NCI-H82 treated with DMSO at 0.1 percent for 48 hours (cell line): ENCODE data around the gene EXOC4.

Source experiments
- DNase-seq: peaks from one replicate; lab custom pipeline; 2025; ENCODE audit not compliant: unreplicated experiment; lab: John Stamatoyannopoulos, UW

Gene EXOC4

DNA sequence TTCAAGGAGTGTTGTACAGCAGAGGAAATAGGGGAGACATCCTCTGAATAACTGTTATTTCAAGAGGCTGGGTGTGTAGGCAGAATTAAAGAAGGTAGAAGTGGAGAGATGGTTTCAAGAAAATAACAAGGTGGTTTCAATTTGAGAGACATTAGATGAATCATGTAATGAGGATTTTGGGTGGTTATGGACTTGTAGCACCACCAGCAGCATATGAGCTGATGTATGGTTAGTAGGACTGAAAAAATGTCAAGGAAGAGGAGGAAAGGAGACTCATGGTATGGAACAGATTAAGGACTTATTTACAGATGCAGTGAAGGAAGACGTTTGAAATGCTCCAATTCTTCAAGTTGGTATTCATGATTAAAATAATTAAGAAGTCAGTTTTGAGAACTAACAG is 166.2 kb downstream of the EXOC4 start:
- no peak for DNase-seq

DNA sequence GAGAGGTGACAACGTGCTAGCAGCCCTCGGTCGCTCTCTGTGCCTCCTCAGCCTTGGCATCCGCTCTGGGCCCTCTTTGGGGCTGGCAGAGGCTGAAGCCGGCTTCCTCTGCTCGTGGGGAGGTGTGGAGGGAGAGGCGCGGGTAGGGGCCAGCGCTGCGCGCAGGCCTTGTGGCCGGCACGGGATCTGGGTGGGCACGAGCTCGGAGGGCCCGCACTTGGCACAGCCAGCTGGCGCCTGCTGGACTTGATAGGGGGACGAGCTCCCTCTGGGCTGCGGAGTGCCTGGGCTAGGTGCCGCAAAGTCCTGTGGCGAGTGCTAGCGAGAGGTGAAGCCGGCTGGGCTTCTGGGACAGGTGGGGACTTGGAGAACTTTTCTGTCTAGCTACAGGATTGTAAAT is 170.7 kb downstream of the EXOC4 start:
- no peak for DNase-seq

DNA sequence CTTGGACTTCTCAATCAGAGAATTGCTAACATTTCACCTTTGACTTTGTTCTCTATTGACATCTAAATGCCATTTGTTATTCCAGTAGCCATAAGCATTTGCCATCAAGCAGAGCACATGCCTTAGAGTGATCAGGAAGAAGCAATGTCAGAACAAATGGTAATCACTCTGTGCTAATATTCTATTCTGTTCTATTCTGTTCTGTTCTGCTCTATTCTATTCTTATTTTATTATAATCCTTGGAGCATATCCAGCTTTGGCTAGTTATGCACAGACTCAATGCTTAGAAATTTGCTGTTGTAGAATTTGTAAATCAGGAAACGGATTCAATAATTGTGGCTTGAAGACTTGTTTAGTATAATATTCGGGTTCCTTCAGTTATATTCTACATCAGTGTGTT is 175.4 kb downstream of the EXOC4 start:
- DNase-seq: no peak

DNA sequence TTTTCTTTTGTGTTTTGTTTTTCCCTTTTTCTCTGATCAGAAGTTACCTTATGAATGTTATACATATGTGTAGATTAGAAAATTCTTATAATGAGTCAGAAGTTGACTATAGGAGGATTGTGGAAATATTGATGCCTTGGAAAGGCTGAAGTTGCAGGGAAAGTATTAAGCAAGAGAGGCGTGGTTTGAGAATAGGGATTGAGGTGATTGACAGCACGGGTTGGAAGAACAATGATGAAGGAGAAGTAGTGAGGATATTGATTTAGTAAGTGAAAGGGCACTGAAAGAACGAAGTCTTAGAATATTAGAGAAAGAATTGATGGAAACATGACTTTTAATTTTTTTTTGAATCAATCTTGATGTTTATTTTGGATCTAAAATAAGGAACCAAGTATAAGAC is 176.0 kb downstream of the EXOC4 start:
- no peak for DNase-seq

DNA sequence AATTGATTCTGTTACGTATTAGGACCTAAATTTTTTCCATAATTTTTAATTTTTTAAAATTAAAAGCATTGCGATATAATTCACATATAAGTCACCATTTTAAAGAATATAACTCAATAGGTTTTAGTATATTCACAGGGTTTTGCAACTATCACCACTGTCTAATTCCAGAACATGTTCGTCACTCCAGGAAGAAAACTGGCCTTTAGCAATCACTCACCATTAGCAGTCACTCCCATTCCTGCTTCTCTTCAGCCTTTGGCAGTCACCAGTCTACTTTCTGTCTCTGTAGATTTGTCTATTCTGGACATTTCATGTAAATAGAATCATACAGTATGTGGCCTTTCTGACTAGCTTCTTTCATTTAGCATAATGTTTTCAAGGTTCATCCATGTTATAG is 176.5 kb downstream of the EXOC4 start:
- DNase-seq: no peak

DNA sequence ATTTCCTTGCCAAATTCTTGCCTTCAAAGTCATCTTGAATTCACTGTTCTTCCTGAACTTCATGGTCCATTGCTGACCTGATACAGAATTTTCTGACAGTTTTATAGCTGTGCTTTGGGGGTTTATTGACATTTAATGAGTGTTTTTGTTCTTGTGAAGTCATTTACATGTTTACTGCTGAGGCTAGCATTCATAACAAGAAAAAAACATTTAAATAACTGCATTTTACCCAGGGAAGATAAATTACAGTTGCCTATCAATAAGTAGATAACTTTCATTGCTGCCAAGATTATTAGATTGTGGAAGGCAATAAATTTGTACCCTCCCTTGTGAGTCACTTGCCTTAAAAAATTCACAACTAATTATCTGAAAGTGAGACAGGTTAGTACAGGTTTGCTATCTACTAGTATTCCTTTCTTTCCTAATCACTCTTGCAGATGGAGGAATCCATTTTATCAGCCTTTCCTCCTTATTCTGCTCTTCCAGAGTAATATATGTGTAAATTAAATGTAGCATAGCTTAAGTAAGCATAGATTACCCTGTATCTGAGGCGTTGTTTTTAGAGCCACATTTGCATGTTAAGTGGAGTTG is 178.4 kb downstream of the EXOC4 start:
- DNase-seq: no peak

DNA sequence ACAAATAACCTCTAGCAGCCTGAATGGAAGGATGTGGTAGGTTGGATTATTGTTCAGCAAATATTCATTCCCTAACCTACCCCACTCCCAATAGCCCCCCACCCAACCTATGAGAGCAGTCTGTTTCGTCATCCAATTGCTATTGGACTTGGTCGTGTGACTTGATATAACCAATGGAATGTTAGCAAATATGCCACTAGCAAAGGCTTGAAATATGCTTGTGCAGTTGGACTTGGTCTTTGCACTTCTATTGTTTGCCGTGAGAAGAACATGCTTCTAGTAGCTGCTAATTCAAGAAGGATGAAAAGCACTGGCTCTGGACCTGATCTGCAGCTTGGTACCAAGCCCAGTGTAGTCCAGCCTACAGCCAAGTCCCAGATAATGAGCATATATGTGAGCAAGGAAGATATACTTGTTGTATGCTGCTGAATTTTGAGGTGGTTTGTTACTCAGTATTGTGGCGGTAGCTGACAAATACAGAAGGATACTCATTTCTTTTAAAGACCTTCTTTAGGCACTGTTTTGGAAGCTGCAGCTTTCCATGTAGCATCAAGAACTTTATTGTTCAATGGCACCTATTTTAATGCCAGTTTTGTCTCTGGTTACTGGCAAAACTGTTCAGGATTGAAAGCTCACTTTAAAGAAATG is 180.4 kb downstream of the EXOC4 start:
- DNase-seq: no peak

DNA sequence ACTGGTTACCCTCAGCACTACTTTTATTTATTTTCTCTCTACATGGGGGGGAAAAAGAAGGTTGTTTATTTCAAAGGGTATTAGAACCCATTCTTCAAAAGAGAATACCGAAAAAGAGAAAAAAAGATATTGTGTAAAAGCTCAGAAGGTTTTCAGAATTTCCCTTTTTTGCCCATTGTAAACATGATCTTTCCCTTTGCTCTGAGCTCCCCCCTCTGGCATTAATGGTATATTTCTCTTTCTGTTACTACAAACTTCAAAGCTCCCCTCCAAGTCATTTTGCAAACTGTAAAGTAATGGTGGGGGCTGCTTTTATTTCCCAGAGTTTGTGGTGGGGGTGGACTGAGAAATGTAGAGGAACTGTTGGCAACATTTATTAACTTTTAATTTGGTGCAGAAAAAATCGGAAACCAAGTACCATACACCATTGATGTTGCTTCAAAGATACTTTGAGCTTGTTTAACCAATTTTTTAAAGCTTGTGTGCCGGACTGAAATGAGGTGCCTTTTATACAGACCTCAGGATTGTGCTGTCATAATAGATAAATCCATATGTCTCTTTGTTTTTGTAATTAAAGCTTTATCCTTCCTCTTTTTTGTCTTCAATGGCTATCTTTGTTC is 181.5 kb downstream of the EXOC4 start:
- DNase-seq: no peak

DNA sequence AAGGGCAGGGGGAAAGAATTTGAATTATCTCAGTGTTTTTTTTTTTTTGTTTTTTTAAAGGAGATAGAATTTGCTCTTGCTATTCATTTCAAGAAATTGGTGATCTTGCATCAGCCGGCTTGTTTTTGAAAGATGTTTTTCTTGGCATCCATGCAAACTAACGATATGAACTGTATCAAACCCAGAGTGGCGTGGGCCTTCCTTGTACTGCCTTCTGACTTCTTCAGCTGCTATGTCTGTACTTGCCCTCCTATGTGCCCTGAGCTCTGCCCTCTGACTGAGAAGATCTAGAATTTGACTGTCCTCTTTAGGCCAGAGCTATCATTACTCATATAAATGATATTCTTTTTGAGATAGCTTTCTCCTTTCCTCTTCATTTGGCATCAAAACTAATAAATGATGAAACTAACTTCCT is 183.1 kb downstream of the EXOC4 start:
- DNase-seq: no peak

DNA sequence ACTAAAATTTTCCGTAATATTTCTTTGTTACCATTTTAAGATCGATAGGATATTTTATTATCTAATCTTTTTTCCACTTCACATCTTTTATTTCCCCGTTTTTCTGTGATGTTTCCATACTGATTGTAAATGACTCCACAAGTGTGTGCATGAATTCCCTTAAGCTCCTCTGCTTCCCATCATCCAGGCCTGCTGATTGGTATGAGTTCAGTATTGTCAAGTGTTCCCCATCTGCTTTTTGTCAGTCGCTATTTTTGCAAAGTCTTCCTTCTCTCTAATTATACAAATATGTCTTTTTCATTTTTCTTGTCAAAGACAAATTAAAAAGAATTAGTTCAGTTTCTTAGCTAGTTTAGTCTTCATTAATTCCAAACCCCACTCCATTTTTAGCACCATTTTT is 184.7 kb downstream of the EXOC4 start:
- no peak for DNase-seq

DNA sequence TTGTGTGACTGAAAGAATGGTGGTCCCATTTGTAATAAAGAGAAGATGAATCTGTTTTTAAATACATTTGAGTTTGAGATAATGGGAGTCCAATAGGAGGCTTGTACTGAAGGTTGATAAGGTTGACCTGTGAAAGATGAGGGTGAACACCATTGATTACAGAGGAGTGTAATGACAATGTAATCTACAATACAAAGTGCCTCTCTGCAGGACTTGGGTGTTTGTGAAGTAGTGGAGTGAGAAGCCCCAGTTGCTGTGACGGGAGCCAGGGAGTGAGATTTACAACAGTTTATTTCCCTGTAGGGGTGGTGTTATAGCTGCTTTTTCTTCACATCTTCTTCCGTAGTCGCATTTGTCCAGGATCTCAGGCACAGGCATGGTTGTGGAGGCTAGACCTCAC is 189.9 kb downstream of the EXOC4 start:
- DNase-seq: no peak

DNA sequence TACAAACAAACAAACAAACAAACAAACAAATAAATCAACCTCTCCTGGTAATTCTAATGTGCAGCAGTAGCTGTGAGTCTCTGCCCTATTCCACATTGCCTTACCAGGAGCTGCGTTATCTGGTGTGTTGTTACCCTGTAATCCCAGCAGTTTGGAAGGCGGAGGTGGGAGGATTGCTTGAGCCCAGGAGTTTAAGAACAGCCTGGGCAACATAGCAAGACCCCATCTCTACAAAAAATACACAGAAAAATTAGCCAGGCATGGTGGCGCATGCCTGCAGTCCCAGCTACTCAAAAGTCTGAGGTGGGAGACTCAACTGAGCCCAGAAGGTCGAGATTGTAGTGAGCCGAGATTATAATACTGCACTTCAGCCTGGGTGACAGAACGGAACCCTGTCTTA is 192.7 kb downstream of the EXOC4 start:
- no peak for DNase-seq

DNA sequence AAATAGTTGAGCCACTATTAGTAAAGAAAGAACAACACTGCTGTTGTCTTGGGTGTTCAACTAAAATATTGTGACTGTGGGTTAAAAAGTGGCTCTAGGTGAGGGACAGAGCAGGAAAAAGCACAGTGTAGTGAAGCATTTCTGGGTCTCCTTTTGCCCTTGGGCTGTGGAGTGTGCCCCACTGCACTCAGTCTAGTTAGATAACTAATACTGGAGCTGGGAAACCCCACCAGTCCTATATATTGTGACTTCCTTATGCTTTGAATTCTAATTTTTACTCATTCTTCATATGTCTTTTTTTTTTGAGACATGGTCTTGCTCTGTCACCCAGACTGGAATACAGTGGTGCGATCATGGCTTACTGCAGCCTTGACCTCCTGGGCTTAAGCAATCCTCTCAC is 195.1 kb downstream of the EXOC4 start:
- no peak for DNase-seq

DNA sequence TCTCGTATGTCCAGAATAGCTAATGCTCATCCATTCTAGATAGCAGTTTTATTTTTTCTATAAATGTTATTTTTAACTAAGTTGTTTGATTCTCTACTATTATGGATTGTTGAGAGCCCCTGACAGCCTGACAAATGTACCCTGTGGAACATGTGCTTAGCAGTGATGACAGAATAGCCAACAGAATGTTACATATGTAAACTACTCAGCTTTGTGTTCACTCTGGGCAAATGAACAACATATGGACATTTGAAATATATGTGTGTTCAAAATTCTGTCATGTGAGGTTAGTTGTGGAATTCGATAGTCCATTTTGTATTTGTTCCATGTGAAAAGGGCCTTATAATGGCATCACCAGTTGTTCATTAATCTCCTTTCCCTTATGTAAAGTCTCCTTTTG is 199.7 kb downstream of the EXOC4 start:
- no peak for DNase-seq

DNA sequence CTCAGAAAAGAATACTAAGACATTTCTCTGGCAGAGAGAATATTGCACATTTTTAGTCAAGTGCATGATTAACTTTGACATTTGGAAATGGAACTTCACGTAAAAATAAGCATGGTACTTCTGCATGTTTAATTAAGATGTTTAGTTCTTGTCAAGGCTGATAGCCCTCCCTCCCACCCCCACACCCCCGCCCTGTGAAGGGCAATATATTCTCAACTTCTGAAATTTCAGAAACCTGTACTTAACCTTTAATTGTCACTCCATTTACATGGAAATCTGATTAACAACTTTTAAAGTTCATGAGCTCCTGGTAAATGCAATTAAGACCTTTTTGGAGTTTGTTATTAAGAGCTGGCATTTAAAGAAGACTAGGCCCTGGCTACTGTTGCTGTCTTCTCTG is 205.8 kb downstream of the EXOC4 start:
- no peak for DNase-seq

DNA sequence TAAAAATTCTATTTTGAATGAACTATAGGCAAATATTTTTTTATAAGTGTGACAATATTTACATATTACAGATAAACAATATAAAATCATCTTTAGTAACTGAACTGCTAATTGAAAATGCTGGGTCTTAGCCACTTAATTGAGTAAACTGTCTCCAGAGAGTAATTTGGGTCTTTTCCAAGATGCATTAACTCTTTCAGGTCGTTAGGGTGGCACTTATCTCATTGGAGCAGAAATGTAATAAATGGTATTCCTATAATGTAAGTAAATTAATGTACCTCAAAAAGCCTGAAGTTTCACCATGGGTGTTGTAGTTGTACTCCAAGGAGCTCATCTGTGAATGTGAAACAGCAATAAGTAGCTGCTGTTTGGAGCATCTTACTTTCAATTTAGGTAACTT is 208.5 kb downstream of the EXOC4 start:
- no peak for DNase-seq

DNA sequence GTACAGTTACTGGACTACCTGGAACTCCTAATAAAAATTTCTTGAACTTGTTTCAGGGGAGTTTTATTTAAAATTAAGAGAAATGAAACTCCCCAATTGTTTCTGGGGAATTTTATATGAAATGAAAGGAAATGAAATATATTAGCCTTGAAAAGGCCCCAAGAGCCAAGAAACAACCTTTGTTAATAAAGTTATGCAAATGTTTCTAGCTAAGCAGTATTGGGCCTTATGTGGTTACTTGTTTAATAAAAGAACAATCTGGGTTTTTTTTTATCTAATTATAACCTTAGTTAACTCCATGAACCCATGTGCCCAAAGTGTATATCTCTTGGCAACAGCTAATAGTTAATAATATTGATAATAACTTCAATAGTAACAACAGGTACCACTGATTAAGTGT is 222.8 kb downstream of the EXOC4 start:
- DNase-seq: no peak

DNA sequence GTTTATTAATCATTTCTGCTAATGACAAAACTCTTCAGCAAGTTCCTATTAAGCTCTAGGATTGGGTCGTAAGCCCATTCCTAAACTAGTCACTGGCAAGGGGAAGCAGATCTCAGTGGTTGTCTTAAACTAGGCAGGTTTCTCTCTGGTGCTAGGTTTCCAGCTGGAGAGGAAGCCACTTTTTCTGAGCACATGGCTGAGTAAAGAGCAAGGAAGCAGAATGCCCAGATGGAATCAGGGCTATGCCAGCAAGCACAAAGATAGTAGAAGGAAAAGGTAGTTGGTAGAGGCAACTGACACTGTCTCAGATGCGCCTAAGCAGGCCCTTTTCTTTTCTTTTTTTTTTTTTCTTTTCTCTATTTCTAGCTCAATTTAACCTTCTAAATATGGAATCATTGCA is 224.9 kb downstream of the EXOC4 start:
- no peak for DNase-seq

DNA sequence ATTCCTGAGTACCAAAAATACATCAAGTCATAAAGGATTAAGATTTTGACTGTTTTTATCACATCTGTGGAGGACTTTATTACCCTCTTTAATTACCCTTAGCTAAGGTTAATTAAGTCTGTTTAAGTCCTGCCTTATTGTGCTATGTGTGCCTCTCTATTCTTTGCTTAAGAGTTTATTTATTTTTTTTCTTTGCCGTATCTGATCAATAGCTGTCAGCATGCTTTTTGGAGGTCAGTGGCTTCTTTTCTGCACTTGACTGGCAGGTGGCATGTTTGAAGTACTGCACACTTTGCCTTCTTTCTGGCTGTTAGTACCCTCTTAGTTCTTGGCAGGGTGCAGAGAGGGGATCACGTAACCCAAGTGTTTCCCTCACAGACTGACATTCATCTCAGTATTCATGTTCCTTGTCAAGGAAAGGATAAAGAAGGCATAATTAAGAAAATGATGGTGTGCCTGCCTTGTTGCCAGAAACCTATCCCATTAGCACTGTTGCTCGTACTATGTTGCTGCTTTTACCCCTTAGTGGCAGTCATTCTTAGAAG is 225.8 kb downstream of the EXOC4 start:
- peak; percentile 70 for DNase-seq

DNA sequence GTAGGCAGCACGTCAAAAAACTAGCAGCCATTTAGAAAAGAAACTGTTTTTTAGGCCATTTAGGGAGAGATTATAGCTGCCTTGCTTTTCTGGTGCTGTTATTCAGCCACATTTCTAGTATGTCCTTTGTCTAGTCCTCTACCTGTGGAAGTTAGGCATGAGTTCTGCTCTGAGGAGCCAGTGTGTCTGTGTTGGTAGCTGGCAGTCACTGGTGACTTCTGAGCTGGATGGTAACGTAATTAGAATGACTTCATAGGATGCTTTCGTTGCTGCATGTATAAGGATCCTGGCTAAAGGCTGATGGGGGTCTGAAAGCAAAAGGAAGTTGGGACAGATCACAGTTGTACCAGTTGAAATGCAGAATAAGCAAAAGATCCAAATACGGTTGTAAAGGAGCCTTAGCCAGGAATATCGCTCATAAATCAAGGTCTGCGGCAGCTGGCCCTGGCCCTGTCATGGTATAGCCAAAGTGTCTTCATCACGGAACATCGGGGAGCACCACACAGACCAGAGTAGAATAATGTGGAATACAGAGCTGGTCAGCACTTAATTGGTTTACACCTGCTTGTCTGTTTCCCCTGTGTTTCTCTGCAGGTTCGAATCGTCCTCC is 226.7 kb downstream of the EXOC4 start:
- no peak for DNase-seq

DNA sequence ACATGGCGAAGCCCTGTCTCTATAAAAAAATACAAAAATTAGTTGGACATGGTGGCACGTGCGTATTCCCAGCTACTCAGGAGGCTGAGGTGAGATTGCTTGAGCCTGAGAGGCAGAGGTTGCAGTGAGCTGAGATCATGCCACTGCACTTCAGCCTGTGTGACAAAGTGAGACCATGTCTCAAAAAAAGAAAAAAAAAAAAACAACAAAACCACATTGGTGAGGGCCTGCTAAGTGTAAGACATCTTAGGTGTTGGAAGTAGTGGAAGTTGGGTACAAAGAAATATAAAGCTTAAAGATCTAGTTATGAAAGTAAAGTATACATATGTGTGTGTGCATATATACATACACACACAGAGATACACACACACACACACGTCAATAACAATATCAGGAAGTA is 228.0 kb downstream of the EXOC4 start:
- DNase-seq: no peak

DNA sequence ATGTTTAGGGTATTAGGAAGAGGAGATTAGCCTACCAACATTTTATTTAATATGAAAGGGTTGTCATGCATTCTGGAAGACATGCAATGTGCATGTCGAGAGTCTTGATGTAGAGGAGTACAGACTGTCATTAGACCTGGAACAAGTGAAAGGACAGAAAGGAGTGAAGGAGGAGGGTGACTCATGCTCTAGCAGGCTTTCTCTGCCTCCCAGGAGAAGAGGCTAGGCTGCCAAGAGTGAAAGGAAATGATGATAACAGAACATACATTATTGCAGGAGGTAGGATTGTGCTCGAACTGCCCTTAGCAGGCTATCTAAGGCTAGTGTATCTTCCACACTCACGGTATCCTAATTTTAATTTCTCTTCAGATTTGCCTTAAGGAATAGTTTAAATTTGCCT is 228.8 kb downstream of the EXOC4 start:
- no peak for DNase-seq
